Measurements from ENCODE around the gene ATP8B2.
"Not testable (repeated sequence)": the region's sequence is repeated elsewhere in the genome, so short reads cannot be mapped to it uniquely, and the experiment has no call there.

Gene ATP8B2

GRCh38 chr1:154323493-154323892, 1.8 kb upstream of the ATP8B2 start:
- no peak for DNase-seq (ENCODE audit: low spot score)

- DNase-seq (ENCODE audit: low spot score): no peak
Observed at GRCh38 chr1:154324241-154324640, 1.1 kb upstream of the ATP8B2 start.

DNA sequence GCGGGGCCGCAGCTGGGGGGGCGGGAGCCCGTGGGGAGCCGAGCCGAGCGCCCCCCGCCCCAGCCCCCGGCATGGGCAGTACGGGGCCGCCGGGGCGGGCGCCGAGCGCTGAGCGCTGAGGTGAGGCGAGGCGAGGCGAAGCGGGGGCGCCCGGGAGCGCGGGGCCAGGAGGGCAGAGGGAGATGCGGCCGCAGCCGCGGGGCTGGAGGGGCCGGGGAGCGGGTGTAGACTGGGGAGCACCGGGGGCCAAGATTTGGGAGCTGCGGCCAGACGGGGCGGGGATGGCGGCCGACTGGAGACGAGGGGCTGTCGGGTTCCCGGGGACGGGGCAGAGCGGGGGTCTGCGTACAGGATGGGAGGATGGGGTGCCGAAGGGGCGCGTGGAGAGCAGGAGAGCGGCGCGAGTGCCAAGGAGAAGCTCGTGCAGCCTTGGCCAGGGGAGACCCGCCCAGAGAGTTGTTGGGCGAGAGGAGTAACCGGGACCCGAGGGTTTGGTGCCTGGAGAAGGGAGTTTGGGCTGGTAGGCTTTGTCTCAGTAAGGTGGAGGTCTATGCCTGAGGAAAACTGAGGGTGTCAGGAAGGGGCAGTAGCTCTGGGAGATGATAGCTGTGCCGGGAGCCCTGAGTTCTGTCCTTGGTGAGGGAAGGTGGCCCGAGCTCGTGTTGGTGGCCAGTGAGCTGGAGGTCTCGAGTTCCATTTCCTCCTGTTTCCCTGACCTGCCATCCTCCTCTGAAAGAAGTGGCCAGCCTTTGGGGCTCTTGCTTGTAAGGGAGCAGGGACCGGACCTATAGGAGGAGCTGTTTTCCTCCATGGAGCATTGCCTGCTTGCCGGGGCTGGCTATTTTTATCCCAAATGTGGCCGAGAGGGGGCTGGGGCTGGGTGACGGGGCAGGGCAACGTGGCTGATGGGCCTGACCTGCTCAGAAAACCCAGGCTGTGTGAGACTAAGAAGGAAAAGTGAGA, 539 bp downstream of the ATP8B2 start:
- peak; percentile 68 for DNase-seq (ENCODE audit: low spot score)

GRCh38 chr1:154326546-154327465, 1.5 kb downstream of the ATP8B2 start:
- DNase-seq (ENCODE audit: low spot score): peak; percentile 19

DNA sequence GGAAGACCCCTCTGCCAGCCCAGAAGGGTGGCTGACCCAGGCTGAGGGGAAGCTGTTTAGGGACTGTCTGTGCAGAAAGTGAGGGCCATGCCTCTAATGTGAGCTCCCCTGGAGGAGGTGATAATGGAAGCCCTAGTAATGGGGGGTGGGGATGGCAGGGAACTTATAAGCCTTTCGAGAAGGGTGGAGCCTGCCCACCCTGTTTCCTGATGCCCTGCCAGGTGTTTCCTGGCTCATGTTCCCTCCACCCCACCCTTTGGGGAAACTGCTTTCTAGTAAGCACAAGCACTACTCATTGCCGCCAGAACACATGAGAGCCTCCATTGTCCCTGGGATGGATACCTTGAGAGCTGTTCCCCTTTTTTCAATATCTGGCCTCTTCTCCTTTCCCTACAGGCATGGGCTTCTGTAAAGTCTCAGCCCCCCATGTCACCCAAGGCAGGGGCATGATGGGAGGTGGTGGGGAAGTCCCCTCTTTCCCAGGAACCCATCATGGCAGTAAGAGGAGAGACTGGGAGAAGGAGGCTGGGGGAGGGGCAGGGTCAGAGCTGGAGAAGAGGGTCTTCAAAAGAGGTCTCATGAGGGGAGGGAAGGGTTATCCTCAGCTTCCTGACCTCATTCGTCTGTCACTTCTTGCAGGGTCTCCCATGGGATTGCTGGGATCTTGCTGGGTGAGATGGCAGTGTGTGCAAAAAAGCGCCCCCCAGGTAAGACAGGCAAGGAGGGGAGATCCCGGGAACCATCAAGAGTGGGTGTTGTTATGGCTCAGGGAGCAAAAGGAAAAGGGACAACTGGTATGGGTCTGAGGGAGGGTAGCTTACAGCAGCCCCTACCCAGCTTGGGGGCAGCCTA, 2.4 kb downstream of the ATP8B2 start:
- no peak for DNase-seq (ENCODE audit: low spot score)

- peak; percentile 79 for DNase-seq (ENCODE audit: low spot score)
Observed at GRCh38 chr1:154328318-154329151, 3.2 kb downstream of the ATP8B2 start.

DNA sequence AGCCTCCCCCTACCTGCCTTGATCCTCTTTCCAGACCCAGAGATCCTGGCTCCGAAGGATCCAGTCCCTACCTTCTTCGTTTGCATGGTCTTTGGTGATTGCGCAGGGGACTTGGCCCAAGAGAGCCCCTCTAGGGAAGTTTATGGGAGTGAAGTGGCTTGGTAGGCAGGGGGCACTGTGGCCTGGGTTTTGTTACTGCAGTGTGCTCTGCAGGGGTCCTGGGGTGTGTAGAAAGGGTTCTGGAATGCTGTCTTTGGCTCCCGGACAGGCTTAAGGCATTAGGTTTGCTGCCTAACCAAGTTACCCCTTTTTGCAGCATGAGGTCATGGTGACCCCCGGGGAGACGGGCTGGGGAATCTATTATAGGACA, 3.8 kb downstream of the ATP8B2 start:
- DNase-seq (ENCODE audit: low spot score): peak; percentile 23

- no peak for DNase-seq (ENCODE audit: low spot score)
Observed at GRCh38 chr1:154329551-154330131, 4.3 kb downstream of the ATP8B2 start.

DNA sequence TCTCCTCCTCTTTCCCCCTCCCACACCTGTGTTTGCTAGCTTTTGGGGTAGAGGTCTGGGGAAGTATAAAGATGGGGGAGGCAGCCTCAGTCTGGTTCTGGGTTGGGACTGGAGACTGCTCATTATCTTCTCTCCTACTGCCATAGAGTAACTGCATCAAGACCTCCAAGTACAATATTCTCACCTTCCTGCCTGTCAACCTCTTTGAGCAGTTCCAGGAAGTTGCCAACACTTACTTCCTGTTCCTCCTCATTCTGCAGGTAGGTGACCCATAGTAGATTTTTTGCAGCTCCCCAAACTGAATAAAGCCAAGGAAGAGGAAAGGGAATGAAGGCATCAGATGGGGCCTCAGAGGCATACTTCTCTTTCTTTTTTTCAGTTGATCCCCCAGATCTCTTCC, 5.3 kb downstream of the ATP8B2 start:
- no peak for DNase-seq (ENCODE audit: low spot score)

DNA sequence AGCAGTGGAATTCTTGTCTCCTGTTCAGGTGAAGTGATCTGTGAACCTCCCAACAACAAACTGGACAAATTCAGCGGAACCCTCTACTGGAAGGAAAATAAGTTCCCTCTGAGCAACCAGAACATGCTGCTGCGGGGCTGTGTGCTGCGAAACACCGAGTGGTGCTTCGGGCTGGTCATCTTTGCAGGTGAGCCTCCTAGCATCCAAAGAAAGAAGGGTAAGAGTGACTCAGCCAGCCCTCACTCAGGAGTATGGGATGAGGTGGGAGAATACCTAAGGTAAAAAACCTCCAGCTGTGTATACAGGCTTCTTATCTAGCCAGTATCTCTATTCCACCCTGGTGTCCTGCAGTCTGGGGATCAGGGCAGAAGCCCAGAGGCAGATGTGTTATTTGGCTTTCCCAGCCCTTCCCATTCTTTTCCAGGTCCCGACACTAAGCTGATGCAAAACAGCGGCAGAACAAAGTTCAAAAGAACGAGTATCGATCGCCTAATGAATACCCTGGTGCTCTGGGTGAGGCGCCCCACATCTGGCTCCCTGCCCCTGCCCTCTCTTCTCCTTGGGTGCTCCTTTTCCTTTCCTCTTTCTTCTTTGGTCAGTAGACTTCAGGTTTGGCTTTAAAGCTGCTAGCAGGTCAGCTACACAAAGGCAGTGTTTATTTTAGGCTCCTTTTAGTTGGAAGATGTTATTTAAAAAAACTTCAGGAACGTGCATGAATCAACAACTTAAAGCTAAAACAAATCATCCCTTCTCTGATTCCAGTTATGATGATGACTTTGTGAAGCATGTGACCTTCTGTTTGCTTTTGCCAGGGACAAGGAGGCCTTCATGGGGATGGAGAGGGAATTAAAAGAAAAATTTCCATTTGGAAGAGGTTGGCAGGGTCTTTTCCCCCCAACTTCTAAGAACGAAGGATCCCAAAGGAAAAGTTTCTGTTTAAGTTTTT, 9.0 kb downstream of the ATP8B2 start:
- no peak for DNase-seq (ENCODE audit: low spot score)

- DNase-seq (ENCODE audit: low spot score): peak; percentile 85
Observed at GRCh38 chr1:154335025-154335714, 9.8 kb downstream of the ATP8B2 start.

DNA sequence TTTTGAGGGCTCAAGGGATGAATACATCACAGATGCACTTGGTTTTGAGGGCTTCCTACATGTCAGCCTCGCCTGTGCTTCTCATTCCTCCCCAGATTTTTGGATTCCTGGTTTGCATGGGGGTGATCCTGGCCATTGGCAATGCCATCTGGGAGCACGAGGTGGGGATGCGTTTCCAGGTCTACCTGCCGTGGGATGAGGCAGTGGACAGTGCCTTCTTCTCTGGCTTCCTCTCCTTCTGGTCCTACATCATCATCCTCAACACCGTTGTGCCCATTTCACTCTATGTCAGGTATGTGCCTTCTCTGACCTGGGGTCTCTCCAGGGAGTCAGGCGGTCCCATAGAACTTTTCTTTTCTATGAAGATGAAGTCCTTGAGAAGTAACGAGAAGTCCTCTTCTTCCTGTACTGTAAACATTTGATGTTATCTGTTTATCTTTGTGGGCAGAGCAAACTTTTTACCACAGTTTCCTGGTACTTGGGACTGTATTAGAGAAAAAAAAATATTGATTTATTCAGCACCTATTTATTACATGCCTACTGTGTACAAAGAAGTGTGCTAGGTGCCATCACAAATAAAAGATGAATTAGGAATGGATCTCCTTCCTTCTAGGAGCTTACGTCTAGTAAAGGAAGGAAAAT, 12.0 kb downstream of the ATP8B2 start:
- no peak for DNase-seq (ENCODE audit: low spot score)

DNA sequence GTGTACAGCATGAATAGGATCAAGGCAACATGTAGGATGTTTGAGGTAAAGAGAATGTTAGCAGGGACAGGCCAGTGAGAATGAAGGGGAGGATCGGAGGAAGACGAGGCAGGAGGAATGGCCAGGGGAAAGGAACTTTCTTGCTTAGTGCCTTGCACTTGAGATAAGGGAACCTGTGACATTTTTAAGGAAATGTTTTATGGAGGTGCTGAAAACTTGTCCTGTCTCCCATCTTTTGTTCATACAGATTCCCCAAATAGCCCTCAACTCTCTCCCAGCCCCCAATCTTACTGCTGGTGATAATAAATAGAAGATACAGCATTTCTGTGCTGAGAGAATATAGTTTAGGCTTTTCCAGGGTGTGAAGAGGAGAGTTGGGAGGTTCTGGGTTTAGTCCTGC, 13.6 kb downstream of the ATP8B2 start:
- no peak for DNase-seq (ENCODE audit: low spot score)

DNA sequence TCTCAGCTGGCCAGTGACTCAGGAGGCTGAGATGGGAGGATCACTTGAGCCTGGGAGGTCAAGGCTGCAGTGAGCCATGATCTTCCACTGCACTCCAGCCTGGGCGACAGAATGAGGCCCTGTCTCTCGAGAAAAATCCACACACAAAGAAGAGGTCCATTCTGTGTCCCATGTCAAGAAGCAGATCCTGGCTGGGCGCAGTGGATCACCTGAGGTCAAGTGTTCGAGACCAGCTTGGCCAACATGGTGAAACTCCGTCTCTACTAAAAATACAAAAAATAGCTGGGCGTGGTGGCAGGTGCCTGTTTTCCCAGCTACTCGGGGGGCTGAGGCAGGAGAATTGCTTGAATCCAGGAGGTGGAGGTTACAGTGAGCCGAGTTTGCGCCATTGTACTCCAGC, 16.0 kb downstream of the ATP8B2 start:
- not testable (repeated sequence) for DNase-seq (ENCODE audit: low spot score)

DNA sequence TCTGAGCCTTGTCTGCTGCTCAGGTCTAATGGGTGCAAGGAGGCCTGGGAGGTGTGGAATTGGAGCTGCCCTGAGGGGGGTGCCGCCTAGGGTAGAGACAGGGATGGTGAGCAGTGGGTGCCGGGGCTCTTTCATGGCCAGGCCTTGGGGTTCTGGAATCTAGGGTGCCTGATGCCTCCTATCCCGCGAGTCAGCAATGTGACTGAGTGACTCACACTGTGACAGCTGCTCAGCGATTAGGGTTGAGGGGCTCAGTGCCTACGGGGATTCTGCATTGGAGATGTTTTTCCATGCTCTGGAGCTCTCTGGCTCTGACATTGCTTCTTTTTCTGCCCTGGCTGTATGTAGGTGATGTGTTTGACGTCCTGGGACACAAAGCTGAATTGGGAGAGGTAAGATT, 16.8 kb downstream of the ATP8B2 start:
- DNase-seq (ENCODE audit: low spot score): no peak

DNA sequence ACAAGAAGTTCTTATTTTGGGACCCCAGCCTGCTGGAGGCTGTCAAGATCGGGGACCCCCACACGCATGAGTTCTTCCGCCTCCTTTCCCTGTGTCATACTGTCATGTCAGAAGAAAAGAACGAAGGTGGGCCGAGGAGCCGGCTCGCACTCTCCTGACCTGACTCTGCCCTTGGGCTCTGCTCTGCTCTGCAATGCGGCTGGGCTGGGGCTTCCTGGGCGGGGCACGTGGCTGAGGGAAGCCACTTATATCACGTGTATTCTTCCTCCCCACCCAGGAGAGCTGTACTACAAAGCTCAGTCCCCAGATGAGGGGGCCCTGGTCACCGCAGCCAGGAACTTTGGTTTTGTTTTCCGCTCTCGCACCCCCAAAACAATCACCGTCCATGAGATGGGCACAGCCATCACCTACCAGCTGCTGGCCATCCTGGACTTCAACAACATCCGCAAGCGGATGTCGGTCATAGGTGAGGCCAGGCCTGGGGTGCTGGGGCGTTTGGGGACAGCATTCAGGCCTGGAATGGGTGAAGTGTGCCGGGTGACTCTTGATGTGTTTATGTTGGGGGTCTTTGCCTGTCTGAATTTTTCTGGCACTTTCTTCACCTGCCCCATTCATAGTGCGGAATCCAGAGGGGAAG, 17.6 kb downstream of the ATP8B2 start:
- no peak for DNase-seq (ENCODE audit: low spot score)

DNA sequence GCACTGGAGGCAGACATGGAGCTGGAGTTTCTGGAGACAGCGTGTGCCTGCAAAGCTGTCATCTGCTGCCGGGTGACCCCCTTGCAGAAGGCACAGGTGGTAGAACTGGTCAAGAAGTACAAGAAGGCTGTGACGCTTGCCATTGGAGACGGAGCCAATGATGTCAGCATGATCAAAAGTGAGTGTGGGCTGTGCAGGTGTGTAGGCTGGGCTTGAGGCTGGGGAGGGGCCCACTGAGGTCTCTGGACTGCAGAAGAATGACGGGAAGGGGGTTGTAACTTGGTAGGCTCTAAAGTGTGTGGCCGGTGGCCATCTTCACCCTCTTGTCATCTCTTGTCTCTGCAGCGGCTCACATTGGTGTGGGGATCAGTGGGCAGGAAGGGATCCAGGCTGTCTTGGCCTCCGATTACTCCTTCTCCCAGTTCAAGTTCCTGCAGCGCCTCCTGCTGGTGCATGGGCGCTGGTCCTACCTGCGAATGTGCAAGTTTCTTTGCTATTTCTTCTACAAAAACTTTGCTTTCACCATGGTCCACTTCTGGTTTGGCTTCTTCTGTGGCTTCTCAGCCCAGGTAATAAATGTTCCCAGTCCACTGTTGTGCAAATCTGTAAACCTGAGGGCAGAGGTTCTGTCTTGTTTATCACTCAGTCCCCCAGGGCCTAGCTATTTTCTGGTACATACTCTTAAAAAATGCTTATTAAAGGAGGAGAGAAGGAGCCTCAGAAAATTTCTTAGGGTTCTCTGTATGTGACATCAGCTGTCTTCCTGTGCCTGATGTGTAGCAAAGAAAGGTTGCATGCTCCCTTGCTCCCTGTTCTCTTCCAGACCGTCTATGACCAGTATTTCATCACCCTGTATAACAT, 19.9 kb downstream of the ATP8B2 start:
- no peak for DNase-seq (ENCODE audit: low spot score)

All from RKO (cell line).